ENCODE data around the gene LZTR1. TPM values are rescaled to one million over a fixed set of nuclear protein-coding genes. Genes with fewer than 3 reads are reported as not detected.

The LZTR1 gene
- total and polyA plus RNA-seq, 2 of the 4 experiments (the other 2 are of a cell fraction): 22.8 to 41.3 TPM

GRCh38 chr22:20992056-20992442 lies 10.0 kb downstream of the LZTR1 start:
- Histone ChIP-seq H2AFZ (replicated peaks; ENCODE audit: low read length, poor library complexity) (no peak overlapping the region), H3K36me3 (ENCODE audit: control insufficient read depth, insufficient read depth, low read length) (peaks cover 64% of the 10 kb centered on the region), H3K18ac (ENCODE audit: low read depth, low read length) (no peak overlapping the region), H3K4me2 (ENCODE audit: low read depth, low read length) (no peak overlapping the region), H3K9me3 (ENCODE audit: control insufficient read depth, insufficient read depth, low read length) (no peaks in the 10 kb centered on the region), H3K14ac (replicated peaks; ENCODE audit: low read depth, low read length) (no peak overlapping the region), H3K56ac (ENCODE audit: extremely low read depth, insufficient read depth, low read length) (no peak overlapping the region), H3K4ac (ENCODE audit: low read depth, low read length) (no peak overlapping the region), H3K27me3 (ENCODE audit: control insufficient read depth, insufficient read depth, low read length) (no peaks in the 10 kb centered on the region), H4K8ac (ENCODE audit: low read depth in 2 of 2, low read length in 2 of 2) (no peak overlapping the region), H4K20me1 (ENCODE audit: insufficient read depth, low read length) (no peaks in the 10 kb centered on the region), H2AK9ac (replicated peaks; ENCODE audit: low read depth, low read length, poor library complexity) (no peak overlapping the region), H3K4me3 (ENCODE audit: insufficient read depth, low read depth, low read length) (no peak overlapping the region), H2AK5ac (ENCODE audit: low read depth, low read length) (no peak overlapping the region), H3K4me1 (ENCODE audit: control insufficient read depth, insufficient read depth, low read length) (no peaks in the 10 kb centered on the region), H4K5ac (ENCODE audit: low read depth, low read length) (no peak overlapping the region), H4K91ac (ENCODE audit: insufficient read depth, low read depth, low read length) (no peak overlapping the region), H2BK120ac (ENCODE audit: low read depth, low read length) (no peak overlapping the region), H3K23ac (ENCODE audit: low read depth, low read length) (no peak overlapping the region), H3K27ac (ENCODE audit: insufficient read depth, low read length) (no peak overlapping the region), H2BK15ac (ENCODE audit: low read depth, low read length) (no peak overlapping the region), H2BK5ac (ENCODE audit: low read depth, low read length, poor library complexity, severe bottlenecking) (no peak overlapping the region), H3K9me1 (ENCODE audit: insufficient read depth, low read length) (no peaks in the 10 kb centered on the region), H3K79me1 (ENCODE audit: low read depth in 1 of 2, low read length in 2 of 2) (0 out of 4 replicates have a peak, but pooled peaks cover 0 to 7% of the 10 kb centered on the region in 2 experiments), H3K9ac (ENCODE audit: low read depth, low read length) (no peak overlapping the region), H2BK20ac (ENCODE audit: low read depth, low read length) (no peak overlapping the region)
- in situ Hi-C loops (cut with MboI; ENCODE audit: low sequenced_read_pairs): no loop called here
- intact Hi-C loops (cut with micrococcal nuclease): no loop called here
- dilution Hi-C loops (cut with HindIII; ENCODE audit: low sequenced_read_pairs, unreplicated experiment): no loop called here
- ChIA-PET POLR2A (ENCODE audit: unreplicated experiment) (no interaction called here), CTCF (no interaction called here)
- no peak for TF ChIP-seq FOS (IDR thresholded peaks at IDR 0.05; ENCODE audit: low read depth, low read length)
- TF ChIP-seq CHD1 (IDR thresholded peaks at IDR 0.05; ENCODE audit: low read depth, low read length): no peak
- TF ChIP-seq POLR2A (IDR thresholded peaks at IDR 0.05; ENCODE audit: low read depth, low read length): no peak
- no peak for TF ChIP-seq SMC3 (IDR thresholded peaks at IDR 0.05; ENCODE audit: low read depth, low read length)
- TF ChIP-seq MAFK (IDR thresholded peaks at IDR 0.05; ENCODE audit: low read depth, low read length): no peak
- no peak for TF ChIP-seq ELK1 (IDR thresholded peaks at IDR 0.05; ENCODE audit: borderline replicate concordance, low read depth, low read length)
- no peak for TF ChIP-seq RFX5 (IDR thresholded peaks at IDR 0.05; ENCODE audit: low read depth, low read length)
- no peak for TF ChIP-seq BHLHE40 (IDR thresholded peaks at IDR 0.05; ENCODE audit: low read depth, low read length)
- no peak for TF ChIP-seq USF2 (IDR thresholded peaks at IDR 0.05; ENCODE audit: low read depth, low read length)
- TF ChIP-seq MXI1 (IDR thresholded peaks at IDR 0.05; ENCODE audit: borderline replicate concordance, low read depth, low read length): no peak
- TF ChIP-seq CTCF (conservative IDR thresholded peaks at IDR 0.05; ENCODE audit: low read depth, low read length): no peak
- TF ChIP-seq RAD21 (IDR thresholded peaks at IDR 0.05; ENCODE audit: low read length): no peak
- TF ChIP-seq RCOR1 (IDR thresholded peaks at IDR 0.05; ENCODE audit: insufficient replicate concordance, low read length): no peak
- TF ChIP-seq NFE2L2 (IDR thresholded peaks at IDR 0.05; ENCODE audit: low read depth, low read length): no peak
- no peak for TF ChIP-seq MAZ (IDR thresholded peaks at IDR 0.05; ENCODE audit: borderline replicate concordance, low read depth, low read length)
- DNase-seq (no peak), ATAC-seq (ENCODE audit: low read depth) (no peak)
- BruUV-seq (replicated peaks): no TSS peak
- 60% methylated on average over 2 of the region's 7 CpGs; no CpG with 5 or more reads in 1 of the 2 experiments for WGBS, 2 experiments (ENCODE audit: extremely low coverage in 2 of 2, insufficient read length in 1 of 2)
